Peyer's patch (tissue), 4 donors: ENCODE results near the gene RIPPLY1.

Experiments used
- CTCF ChIP-seq, 6 experiments: fragments of 450-650 bp in 4 of 6; fragments of 200-600 bp in 2 of 6; sonication (generic) in 1 of 6; IDR thresholded peaks; one replicate each; pipeline ENCODE4 v1.5.1; 2017 to 2019; ENCODE audit warnings: antibody characterized with exemption in 6 of 6, mild to moderate bottlenecking in 3 of 6, moderate library complexity in 1 of 6
- POLR2A ChIP-seq, 2 donors: fragments of 450-650 bp; IDR thresholded peaks; one replicate each; pipeline ENCODE4 v1.5.1; 2017; ENCODE audit warnings: antibody characterized with exemption in 2 of 2, mild to moderate bottlenecking in 2 of 2, moderate library complexity in 2 of 2

GRCh38 chrX:106875151-106875550 is 28.0 kb downstream of the RIPPLY1 start:
- TF ChIP-seq CTCF (IDR thresholded peaks at IDR 0.05) (no peak), POLR2A (IDR thresholded peaks at IDR 0.05) (no peak)
